Muscle layer of colon (tissue), 2 donors: ENCODE data around the gene TXNDC17.

ENCODE experiments used
- H3K27ac ChIP-seq: one replicate; pipeline ENCODE4 v1.7.0; 2013; ENCODE audit warnings: low read depth, mild to moderate bottlenecking, low read length, moderate library complexity
- H3K27me3 ChIP-seq, 2 donors: one replicate each; pipeline ENCODE4 v1.7.0; 2013; ENCODE audit warnings: low read length in 2 of 2, mild to moderate bottlenecking in 2 of 2; ENCODE audit not compliant: insufficient read depth in 2 of 2, control insufficient read depth in 1 of 2
- H3K36me3 ChIP-seq: one replicate; pipeline ENCODE4 v1.7.0; 2013; ENCODE audit warnings: mild to moderate bottlenecking, low read length; ENCODE audit not compliant: insufficient read depth
- H3K4me1 ChIP-seq: one replicate; pipeline ENCODE4 v1.7.0; 2013; ENCODE audit warnings: mild to moderate bottlenecking, low read length; ENCODE audit not compliant: insufficient read depth
- H3K4me3 ChIP-seq, 2 donors: one replicate each; pipeline ENCODE4 v1.7.0; 2013; ENCODE audit warnings: low read length in 2 of 2, low read depth in 1 of 2, mild to moderate bottlenecking in 1 of 2, moderate library complexity in 1 of 2
- H3K9ac ChIP-seq: one replicate; pipeline ENCODE4 v1.7.0; 2013; ENCODE audit warnings: low read length
- H3K9me3 ChIP-seq: one replicate; pipeline ENCODE4 v1.7.0; 2013; ENCODE audit warnings: mild to moderate bottlenecking, low read length
- donor health status: abdominal sarcoma.
- donor health status: Adenocarcinoma of cecum.

Gene TXNDC17

DNA sequence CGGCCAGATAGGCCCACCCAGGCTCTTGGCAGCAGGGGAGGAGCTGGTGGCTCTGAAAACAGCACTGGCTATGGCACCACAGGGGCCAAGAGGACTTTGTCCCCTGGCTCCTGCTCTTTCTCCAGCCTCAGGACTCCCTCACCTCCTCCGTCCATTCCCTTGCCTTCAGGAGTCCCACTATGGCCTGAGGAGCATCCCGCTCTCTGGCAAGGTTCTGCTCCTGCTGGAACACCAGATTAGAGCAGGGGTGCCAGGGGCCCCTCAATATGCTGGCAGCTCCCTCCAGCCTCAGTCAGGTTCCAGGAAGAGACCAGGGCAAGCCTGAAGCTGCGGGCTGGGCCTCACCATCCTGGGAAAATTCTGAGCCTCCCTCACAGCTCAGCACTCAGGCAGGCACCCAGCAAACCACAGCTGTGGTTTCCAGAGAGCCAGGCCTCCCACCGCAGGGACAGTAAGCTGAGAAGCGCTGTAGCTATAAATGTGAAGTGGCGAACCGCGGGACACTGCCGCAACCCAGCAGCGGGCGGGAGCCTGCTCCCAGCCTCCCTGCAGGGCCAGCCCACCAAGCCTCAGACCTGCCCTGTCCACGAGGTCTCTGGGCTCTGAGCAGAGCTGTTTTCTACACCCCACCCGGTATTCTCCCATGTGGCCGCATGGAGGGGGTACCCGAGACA, 36.4 kb downstream of the TXNDC17 start:
- Histone ChIP-seq H3K36me3 (no peaks in the 10 kb centered on the region), H3K9me3 (no peaks in the 10 kb centered on the region), H3K4me1 (no peaks in the 10 kb centered on the region), H3K27me3 (peaks cover 0 to 18% of the 10 kb centered on the region in 2 donors), H3K4me3 (no peak overlapping the region), H3K9ac (no peak overlapping the region), H3K27ac (no peak overlapping the region)

GRCh38 chr17:6677946-6678345, 37.1 kb downstream of the TXNDC17 start:
- Histone ChIP-seq H3K27me3 (peaks cover 0 to 18% of the 10 kb centered on the region in 2 donors), H3K4me1 (no peaks in the 10 kb centered on the region), H3K9ac (no peak overlapping the region), H3K4me3 (no peak overlapping the region), H3K36me3 (no peaks in the 10 kb centered on the region), H3K27ac (no peak overlapping the region), H3K9me3 (no peaks in the 10 kb centered on the region)

- Histone ChIP-seq H3K4me3 (no peak overlapping the region), H3K27me3 (peaks cover 0 to 18% of the 10 kb centered on the region in 2 donors), H3K9me3 (no peaks in the 10 kb centered on the region), H3K9ac (no peak overlapping the region), H3K27ac (no peak overlapping the region), H3K36me3 (no peaks in the 10 kb centered on the region), H3K4me1 (no peaks in the 10 kb centered on the region)
Observed at GRCh38 chr17:6679241-6679640, 38.4 kb downstream of the TXNDC17 start.

GRCh38 chr17:6681176-6681575, 40.3 kb downstream of the TXNDC17 start:
- Histone ChIP-seq H3K27ac (no peak overlapping the region), H3K27me3 (peaks cover 0 to 18% of the 10 kb centered on the region in 2 donors), H3K9ac (no peak overlapping the region)

DNA sequence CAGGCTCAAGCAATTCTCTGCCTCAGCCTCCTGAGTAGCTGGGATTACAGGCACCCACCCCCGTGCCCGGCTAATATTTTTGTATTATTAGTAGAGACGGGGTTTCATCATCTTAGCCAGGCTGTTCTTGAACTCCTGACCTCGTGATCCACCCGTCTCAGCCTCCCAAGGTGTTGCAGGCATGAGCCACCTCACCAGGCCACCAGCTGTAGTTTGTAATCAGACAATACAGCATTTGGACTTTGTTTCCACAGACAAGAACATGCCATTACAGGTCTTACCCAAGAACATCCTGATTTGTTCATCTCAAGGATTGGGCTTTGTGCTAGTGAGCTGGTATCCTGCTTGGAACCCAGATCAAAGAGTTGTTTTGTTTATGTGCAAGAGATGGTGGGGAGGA, 40.8 kb downstream of the TXNDC17 start:
- no peaks in the 10 kb centered on the region for H3K36me3 ChIP-seq
- no peaks in the 10 kb centered on the region for H3K4me1 ChIP-seq
- H3K9me3 ChIP-seq, result no peaks in the 10 kb centered on the region
- H3K9ac ChIP-seq, result no peak overlapping the region
- peaks cover 0 to 14% of the 10 kb centered on the region in 2 donors for H3K27me3 ChIP-seq
- H3K27ac ChIP-seq, result no peak overlapping the region
- H3K4me3 ChIP-seq, result no peak overlapping the region

More at GRCh38 chr17:6681176-6681575, 40.3 kb downstream of the TXNDC17 start:
- H3K36me3 ChIP-seq, result no peaks in the 10 kb centered on the region
- H3K9me3 ChIP-seq, result no peaks in the 10 kb centered on the region
- no peaks in the 10 kb centered on the region for H3K4me1 ChIP-seq
- H3K4me3 ChIP-seq, result no peak overlapping the region

GRCh38 chr17:6682339-6682738, 41.5 kb downstream of the TXNDC17 start:
- H3K4me1 ChIP-seq, result no peaks in the 10 kb centered on the region
- H3K9ac ChIP-seq, result no peak overlapping the region
- H3K4me3 ChIP-seq, result no peak overlapping the region
- H3K27me3 ChIP-seq, result peaks cover 0 to 8% of the 10 kb centered on the region in 2 donors
- no peak overlapping the region for H3K27ac ChIP-seq
- no peaks in the 10 kb centered on the region for H3K9me3 ChIP-seq
- H3K36me3 ChIP-seq, result no peaks in the 10 kb centered on the region

DNA sequence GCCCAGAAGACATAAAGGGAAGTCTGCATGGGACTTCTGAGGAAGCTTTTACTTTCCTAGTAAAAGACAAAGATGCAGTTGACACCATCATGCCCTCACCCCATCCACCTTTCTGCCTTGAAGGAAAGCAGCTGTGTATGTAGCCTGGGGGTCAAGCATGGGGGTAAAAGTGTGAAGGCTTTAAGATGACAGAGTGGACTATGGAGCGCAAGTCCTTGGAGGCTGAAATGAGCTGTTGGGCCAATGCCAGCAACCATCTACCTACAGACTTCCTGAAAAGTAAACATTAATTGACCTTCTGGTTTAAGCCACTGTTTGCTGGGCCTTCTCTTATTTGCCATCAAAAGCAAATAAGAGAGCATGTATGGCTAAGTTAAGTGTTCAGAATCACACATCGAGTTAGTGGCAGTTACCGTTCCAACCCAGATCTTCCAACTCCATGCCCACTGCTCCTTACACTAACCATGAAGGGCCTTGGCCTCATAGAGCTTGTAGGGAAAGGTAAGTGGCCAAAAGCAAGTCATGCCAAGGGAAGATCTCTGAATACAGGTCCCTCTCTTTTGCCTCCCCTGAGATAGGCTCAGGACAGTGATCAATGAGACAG, 42.3 kb downstream of the TXNDC17 start:
- no peaks in the 10 kb centered on the region for H3K4me1 ChIP-seq
- no peak overlapping the region for H3K4me3 ChIP-seq
- H3K9ac ChIP-seq, result no peak overlapping the region
- H3K27ac ChIP-seq, result no peak overlapping the region
- no peaks in the 10 kb centered on the region for H3K27me3 ChIP-seq
- no peaks in the 10 kb centered on the region for H3K36me3 ChIP-seq
- H3K9me3 ChIP-seq, result no peaks in the 10 kb centered on the region

- Histone ChIP-seq H3K27ac (no peak overlapping the region), H3K9me3 (no peaks in the 10 kb centered on the region), H3K4me3 (no peak overlapping the region), H3K9ac (no peak overlapping the region), H3K4me1 (no peaks in the 10 kb centered on the region), H3K27me3 (no peaks in the 10 kb centered on the region), H3K36me3 (no peaks in the 10 kb centered on the region)
Observed at GRCh38 chr17:6683730-6684459, 43.0 kb downstream of the TXNDC17 start.

GRCh38 chr17:6684460-6684783, 43.6 kb downstream of the TXNDC17 start:
- H3K4me3 ChIP-seq, result no peak overlapping the region
- H3K9ac ChIP-seq, result no peak overlapping the region
- H3K36me3 ChIP-seq, result no peaks in the 10 kb centered on the region
- H3K9me3 ChIP-seq, result no peaks in the 10 kb centered on the region
- no peak overlapping the region for H3K27ac ChIP-seq
- H3K4me1 ChIP-seq, result no peaks in the 10 kb centered on the region
- no peaks in the 10 kb centered on the region for H3K27me3 ChIP-seq

DNA sequence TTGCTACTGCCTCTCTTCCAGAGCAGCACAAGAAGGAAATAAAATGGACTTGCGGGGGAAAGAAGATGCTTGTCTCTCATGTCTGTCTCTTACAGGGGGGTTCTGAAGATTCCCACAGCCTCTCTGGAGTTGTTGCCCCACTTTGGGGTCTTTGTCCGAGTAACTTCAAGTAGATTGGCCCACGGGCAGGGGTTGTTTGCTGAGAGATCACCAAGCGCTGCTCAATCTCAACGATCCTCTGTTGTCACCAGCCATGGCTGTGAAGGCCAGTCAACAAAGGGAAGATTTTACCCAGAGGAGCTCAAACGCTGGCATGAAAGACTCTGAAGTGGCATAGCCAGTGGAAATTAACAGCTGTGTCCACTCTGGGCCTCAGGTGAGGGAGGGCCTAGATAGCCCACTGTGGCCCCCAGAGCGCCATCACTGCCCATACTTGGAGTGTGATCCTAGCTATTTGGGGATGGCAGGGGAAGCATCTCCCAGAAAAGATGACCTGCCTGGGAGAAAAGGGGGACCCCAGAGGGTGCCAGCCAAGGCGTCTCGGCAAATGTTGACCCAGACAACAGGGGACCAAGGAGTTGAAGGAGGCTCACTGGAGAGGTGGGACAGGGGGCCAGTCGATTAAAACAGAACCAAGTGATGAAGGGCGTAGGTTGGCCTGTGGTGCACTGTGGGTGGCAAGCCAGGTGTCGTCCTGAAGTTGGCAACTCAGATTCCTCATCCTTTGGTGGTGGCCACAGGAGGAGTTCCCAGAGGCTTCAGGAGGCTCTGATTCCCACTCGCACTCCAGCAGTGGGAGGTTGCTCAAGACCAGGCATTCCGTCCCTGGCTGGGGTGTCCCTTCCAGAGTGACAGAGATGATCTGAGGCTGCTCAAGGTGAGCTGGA, 44.3 kb downstream of the TXNDC17 start:
- no peaks in the 10 kb centered on the region for H3K9me3 ChIP-seq
- H3K27ac ChIP-seq, result no peak overlapping the region
- no peak overlapping the region for H3K4me3 ChIP-seq
- H3K9ac ChIP-seq, result no peak overlapping the region
- no peaks in the 10 kb centered on the region for H3K36me3 ChIP-seq
- no peaks in the 10 kb centered on the region for H3K27me3 ChIP-seq
- H3K4me1 ChIP-seq, result no peaks in the 10 kb centered on the region

- no peak overlapping the region for H3K27ac ChIP-seq
- no peaks in the 10 kb centered on the region for H3K9me3 ChIP-seq
- H3K4me3 ChIP-seq, result no peak overlapping the region
- no peak overlapping the region for H3K9ac ChIP-seq
- H3K27me3 ChIP-seq, result no peaks in the 10 kb centered on the region
- H3K4me1 ChIP-seq, result no peaks in the 10 kb centered on the region
- H3K36me3 ChIP-seq, result no peaks in the 10 kb centered on the region
Observed at GRCh38 chr17:6686026-6686425, 45.2 kb downstream of the TXNDC17 start.
